ENCODE data around the gene HCN3.
A peak's percentile ranks its signal among the peaks of the same experiment; 100 is the strongest.

Gene HCN3

GRCh38 chr1:155305881-155306391 is 28.7 kb downstream of the HCN3 start:
- no peak for DNase-seq (ENCODE audit: low read depth)
- no peak for TF ChIP-seq CTCF (conservative IDR thresholded peaks at IDR 0.05; ENCODE audit: low read depth, low read length)

DNA sequence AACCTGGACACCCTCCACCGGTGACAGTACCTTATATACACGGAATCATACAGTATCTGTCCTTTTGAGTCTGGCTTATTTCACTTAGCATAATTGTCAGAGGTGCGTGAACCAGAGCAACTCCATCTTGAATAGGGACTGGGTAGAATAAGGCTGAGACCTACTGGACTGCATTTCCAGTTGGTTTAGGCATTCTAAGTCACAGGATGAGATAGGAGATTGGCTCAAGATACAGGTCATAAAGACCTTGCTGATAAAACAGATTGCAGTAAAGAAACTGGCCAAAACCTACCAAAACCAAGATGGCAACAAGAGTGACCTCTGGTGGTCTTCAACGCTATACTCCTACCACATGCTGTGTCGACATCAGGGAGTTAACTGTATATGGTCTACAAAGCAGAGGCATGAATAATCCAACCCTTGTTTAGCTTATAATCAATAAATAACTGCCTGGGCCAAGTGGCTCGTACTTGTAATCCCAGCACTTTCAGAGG is 30.0 kb downstream of the HCN3 start:
- DNase-seq (ENCODE audit: low read depth), result no peak
- TF ChIP-seq CTCF (conservative IDR thresholded peaks at IDR 0.05; ENCODE audit: low read depth, low read length), result peak; percentile 46
- H3K4me3 ChIP-seq (ENCODE audit: low read length), result no peak overlapping the region

More at GRCh38 chr1:155305881-155306391, 28.7 kb downstream of the HCN3 start:
- H3K4me3 ChIP-seq (ENCODE audit: low read length), result no peak overlapping the region

DNA sequence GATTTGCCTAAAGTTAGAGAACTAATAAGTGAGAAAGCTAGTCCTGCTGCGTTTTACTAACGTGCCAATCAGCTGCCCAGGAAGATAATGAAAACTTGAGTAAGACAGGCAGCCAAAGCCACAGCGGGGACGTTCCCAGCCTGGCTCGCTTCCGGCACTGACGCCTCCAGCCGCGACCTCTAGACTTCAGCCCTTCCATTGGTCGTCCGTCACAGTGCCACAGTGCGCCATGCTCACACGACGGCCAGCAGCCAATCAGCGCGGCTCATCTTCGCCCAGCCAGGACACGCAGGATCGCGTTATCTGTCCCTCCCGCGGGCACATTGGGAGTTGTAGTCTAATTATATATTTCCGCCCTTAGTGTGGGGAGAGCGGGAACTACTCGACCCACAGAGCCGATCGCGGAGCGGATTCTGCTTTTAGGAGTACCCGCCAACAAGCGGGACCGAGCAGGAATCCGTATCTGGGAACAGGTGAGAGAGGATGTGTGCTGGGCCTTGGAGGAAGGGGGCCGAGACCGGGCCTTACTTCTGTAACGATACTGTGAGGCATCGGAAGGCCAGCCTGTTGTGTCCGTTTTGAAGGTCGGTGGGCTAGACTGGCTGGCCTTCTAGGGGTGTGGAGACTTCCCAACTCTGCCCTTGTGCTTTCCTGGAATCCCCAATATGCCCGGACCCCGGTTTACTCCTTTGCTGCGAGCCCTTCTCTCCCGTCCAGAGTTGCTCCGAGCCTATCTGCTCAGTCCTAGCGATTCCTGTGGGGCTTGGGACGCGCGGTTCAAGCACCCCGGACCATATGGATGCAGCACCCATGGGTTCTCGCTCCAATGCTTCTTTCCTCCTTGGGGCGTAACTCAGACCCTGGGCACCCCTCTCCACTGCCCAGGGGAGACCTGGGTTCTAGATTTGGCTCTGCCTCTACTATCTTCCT is 31.5 kb downstream of the HCN3 start, which contains the start of gene FDPS:
FDPS (plus strand) TSS at position 374 of the 930 bp plus-strand sequence. CDS start 924 bp downstream, outside the sequence.
- no peak for TF ChIP-seq CTCF (conservative IDR thresholded peaks at IDR 0.05; ENCODE audit: low read depth, low read length)
- DNase-seq (ENCODE audit: low read depth), result peak; percentile 97
- peak within 1 kb of the TSS; percentile 80 for H3K4me3 ChIP-seq (ENCODE audit: low read length)

- no peak for TF ChIP-seq CTCF (conservative IDR thresholded peaks at IDR 0.05; ENCODE audit: low read depth, low read length)
Measured at GRCh38 chr1:155309423-155310021, 32.3 kb downstream of the HCN3 start.

GRCh38 chr1:155313261-155313660 is 36.0 kb downstream of the HCN3 start:
- no peak for TF ChIP-seq CTCF (conservative IDR thresholded peaks at IDR 0.05; ENCODE audit: low read depth, low read length)
- no peak for DNase-seq (ENCODE audit: low read depth)
- H3K4me3 ChIP-seq (ENCODE audit: low read length), result no peak overlapping the region

More at GRCh38 chr1:155309423-155310021, 32.3 kb downstream of the HCN3 start:
- H3K4me3 ChIP-seq (ENCODE audit: low read length), result peak overlapping the region; percentile 80
- DNase-seq (ENCODE audit: low read depth), result no peak

GRCh38 chr1:155316922-155317321 is 39.7 kb downstream of the HCN3 start:
- DNase-seq (ENCODE audit: low read depth), result no peak
- TF ChIP-seq CTCF (conservative IDR thresholded peaks at IDR 0.05; ENCODE audit: low read depth, low read length), result no peak

More at GRCh38 chr1:155316922-155317321, 39.7 kb downstream of the HCN3 start:
- no peak overlapping the region for H3K4me3 ChIP-seq (ENCODE audit: low read length)
